Kidney epithelial cell (primary cell): ENCODE data around the gene APOBEC3F. TPM values are rescaled to one million over a fixed set of nuclear protein-coding genes. Genes with fewer than 3 reads are reported as not detected.
"Not testable (repeated sequence)": the region's sequence is repeated elsewhere in the genome, so short reads cannot be mapped to it uniquely, and the experiment has no call there.

Source experiments
- DNase-seq: peaks from one replicate; pipeline ENCODE4 v3.0.0-alpha.2; 2010; ENCODE audit warnings: low read depth
- H3K27me3 ChIP-seq: 2 replicates; pipeline ENCODE4 v1.6.0; 2011; ENCODE audit warnings: low read length; ENCODE audit not compliant: control insufficient read depth, insufficient read depth
- H3K36me3 ChIP-seq: 2 replicates; pipeline ENCODE4 v1.5.1; 2011; ENCODE audit warnings: low read length; ENCODE audit not compliant: control insufficient read depth, insufficient read depth
- H3K4me3 ChIP-seq: 2 replicates; pipeline ENCODE4 v1.5.1; 2011; ENCODE audit warnings: low read depth, mild to moderate bottlenecking, control low read depth, low read length
- CTCF ChIP-seq: IDR thresholded peaks from 2 replicates; pipeline ENCODE4 v1.5.1; 2011; ENCODE audit warnings: mild to moderate bottlenecking, moderate library complexity, low read length, control low read depth, inconsistent platforms; ENCODE audit not compliant: insufficient read depth, poor library complexity, severe bottlenecking
- total RNA-seq: library from RNA; depleted of rRNA; stranded (reverse); fragments of >200 nt; gene quantifications from 2 replicates; pipeline ENCODE4 v1.2.3, GENCODE V29; 2015

APOBEC3F gene
- total RNA-seq, 1 donor from 2014 or later: 7.5 TPM

- no peaks in the 10 kb centered on the region for H3K36me3 ChIP-seq
- no peak for DNase-seq
- H3K4me3 ChIP-seq: no peak overlapping the region
- no peak for TF ChIP-seq CTCF
- no peaks in the 10 kb centered on the region for H3K27me3 ChIP-seq
Observed at GRCh38 chr22:39078329-39078728, 37.7 kb downstream of the APOBEC3F start.

- not testable (repeated sequence) for H3K4me3 ChIP-seq, H3K36me3 ChIP-seq, DNase-seq, H3K27me3 ChIP-seq
Observed at GRCh38 chr22:39079054-39079637, 38.5 kb downstream of the APOBEC3F start.

DNA sequence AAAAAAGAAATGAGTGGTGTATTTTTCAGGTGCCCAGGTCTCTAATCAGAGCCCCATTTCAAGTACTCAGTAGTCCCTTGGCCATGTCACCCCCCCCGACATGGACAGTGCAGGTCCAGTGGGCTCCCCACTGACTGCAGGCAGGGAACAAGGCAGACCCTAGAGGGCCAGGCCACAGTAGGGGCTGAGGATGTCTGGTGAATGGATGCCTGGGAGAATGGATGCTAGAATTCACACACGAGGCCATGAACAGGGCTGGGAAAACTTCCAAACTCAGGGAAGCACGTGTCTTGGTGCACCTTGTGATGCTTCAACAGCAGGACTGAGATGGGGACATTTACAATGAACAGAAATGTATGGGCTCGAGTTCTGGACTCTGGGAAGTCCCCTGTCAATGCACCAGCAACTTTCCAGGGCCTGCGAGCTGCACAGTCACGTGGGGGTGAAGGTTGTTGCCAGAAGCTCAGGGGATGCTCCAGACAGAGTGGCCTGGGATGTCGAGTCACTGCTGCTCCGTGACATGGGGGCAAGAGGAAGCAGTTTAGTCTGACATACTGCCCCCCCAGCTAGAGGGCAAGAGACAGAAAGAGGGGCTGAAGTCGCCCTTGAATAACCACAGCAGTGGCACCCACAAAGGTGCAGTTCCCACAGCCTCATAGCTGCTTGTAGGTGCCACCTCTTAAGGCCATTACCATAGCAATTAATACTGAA, 39.5 kb downstream of the APOBEC3F start:
- no peaks in the 10 kb centered on the region for H3K36me3 ChIP-seq
- no peak for DNase-seq
- TF ChIP-seq CTCF: no peak
- no peak overlapping the region for H3K4me3 ChIP-seq
- H3K27me3 ChIP-seq: no peaks in the 10 kb centered on the region

DNA sequence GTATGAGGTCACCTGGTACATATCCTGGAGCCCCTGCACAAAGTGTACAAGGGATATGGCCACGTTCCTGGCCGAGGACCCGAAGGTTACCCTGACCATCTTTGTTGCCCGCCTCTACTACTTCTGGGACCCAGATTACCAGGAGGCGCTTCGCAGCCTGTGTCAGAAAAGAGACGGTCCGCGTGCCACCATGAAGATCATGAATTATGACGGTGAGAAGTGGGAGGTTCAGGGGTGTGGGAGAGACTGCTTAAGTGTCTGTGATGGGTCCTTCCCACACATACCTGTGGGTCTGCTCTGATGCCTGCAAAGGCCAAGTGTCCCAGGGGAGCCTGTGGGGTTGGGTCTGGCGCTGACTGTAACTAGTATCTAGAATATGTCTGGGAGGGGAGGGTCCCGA, 40.4 kb downstream of the APOBEC3F start:
- no peak for TF ChIP-seq CTCF
- no peak for DNase-seq
- Histone ChIP-seq H3K27me3 (no peaks in the 10 kb centered on the region), H3K36me3 (no peaks in the 10 kb centered on the region), H3K4me3 (no peak overlapping the region)

DNA sequence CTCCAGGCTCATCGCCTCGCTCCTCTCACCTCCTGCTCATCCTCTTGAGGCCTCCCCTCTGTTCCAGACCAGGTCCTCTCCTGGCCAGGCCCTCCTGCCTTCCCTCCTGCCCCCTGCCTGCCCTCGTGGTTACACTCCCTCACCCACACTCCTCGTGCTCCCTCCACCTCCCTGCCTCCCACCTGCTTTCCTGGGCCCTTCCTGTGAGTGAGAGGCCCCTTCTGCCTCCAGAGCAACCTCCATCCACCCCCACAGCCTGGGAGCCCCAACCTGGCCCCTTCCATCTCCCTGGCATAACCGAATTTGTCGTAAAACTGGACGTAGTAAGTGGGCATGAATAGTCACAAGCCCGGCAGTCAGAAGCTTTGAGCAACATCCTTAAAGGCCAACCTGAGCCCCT, 40.9 kb downstream of the APOBEC3F start:
- DNase-seq: no peak
- H3K27me3 ChIP-seq: no peaks in the 10 kb centered on the region
- no peak for TF ChIP-seq CTCF
- no peaks in the 10 kb centered on the region for H3K36me3 ChIP-seq
- H3K4me3 ChIP-seq: no peak overlapping the region

DNA sequence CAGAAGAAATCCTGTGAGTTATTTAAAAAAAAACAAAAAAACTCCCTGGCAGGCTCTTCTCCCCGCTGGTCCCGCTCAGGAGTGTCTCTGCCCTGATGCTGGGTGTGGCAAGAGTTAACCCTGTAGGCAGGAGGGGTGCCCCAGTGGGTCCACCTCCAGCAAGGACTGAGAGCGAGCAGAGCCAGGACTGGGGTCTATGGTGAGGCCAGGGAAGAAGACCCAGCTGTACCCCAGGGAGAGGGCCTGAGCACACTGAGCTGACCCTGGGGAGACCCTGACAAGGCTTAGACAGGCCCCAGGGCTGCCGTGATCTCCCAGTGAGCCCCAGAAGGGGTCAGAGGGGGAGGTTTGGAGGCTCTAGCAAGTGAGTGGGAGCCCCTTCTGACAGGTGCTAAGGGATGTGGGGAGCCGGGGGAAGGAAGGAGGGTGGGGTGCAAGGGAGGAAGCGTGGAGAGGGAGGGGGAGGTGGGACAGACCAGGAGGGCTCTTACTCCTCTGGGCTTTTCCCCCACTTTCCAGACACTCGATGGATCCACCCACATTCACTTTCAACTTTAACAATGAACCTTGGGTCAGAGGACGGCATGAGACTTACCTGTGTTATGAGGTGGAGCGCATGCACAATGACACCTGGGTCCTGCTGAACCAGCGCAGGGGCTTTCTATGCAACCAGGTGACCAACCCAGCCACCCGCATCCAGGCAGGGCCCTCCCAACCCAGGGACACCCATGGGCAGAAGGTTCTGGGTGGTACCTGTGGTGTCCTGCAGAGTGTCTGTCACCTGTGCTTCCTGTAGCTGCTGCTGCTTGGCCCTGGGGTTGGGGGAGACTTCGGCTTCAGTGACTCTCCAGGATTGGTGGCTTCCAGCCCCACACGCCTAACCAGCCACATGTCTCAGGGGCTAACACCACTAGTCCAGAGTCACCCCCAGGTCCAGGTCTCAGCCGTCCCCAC, 42.8 kb downstream of the APOBEC3F start:
- H3K36me3 ChIP-seq: no peaks in the 10 kb centered on the region
- TF ChIP-seq CTCF: no peak

More for the DNA sequence above, 42.8 kb downstream of the APOBEC3F start:
- DNase-seq: no peak
- no peak overlapping the region for H3K4me3 ChIP-seq
- H3K27me3 ChIP-seq: no peaks in the 10 kb centered on the region
